Keratinocyte (primary cell): Measurements from ENCODE around the gene PGS1. TPM values are rescaled to one million over a fixed set of nuclear protein-coding genes. Genes with fewer than 3 reads are reported as not detected.

Experiments
- DNase-seq: peaks from one replicate; pipeline ENCODE4 v3.0.0-alpha.2; 2011; ENCODE audit warnings: low read depth, missing footprints, low spot score
- FAIRE-seq: peaks from 2 replicates; lab custom pipeline; 2011; peaks lifted over from hg19 to GRCh38; lab: Jason Lieb, UNC
- H2AFZ ChIP-seq: 2 replicates; pipeline ENCODE4 v1.6.0; 2012; ENCODE audit warnings: low read length, control low read depth, inconsistent platforms; ENCODE audit not compliant: control insufficient read depth
- H3K27ac ChIP-seq: 2 replicates; pipeline ENCODE4 v1.5.1; 2011; ENCODE audit warnings: low read length; ENCODE audit not compliant: control insufficient read depth, insufficient read depth
- H3K27me3 ChIP-seq: 3 replicates; pipeline ENCODE4 v1.6.0; 2011; ENCODE audit warnings: low read length; ENCODE audit not compliant: control insufficient read depth, insufficient read depth; ENCODE audit errors: extremely low read depth
- H3K36me3 ChIP-seq, 2 experiments: 2 replicates in 1 of 2; 3 replicates in 1 of 2; pipeline ENCODE4 v1.5.1; 2011; ENCODE audit warnings: low read length in 2 of 2, mild to moderate bottlenecking in 1 of 2; ENCODE audit not compliant: control insufficient read depth in 2 of 2, insufficient read depth in 2 of 2; ENCODE audit errors: extremely low read depth in 1 of 2
- H3K4me1 ChIP-seq: 3 replicates; pipeline ENCODE4 v1.5.1; 2011; ENCODE audit warnings: low read length; ENCODE audit not compliant: control insufficient read depth, insufficient read depth; ENCODE audit errors: extremely low read depth
- H3K4me2 ChIP-seq: 3 replicates; pipeline ENCODE4 v1.6.0; 2011; ENCODE audit warnings: low read depth, low read length; ENCODE audit not compliant: control insufficient read depth, insufficient read depth; ENCODE audit errors: extremely low read depth
- H3K4me3 ChIP-seq, 3 experiments: fragments of 200-600 bp in 1 of 3; sonication (generic) in 1 of 3; 2 replicates in 2 of 3; 3 replicates in 1 of 3; pipeline ENCODE4 v1.5.1; 2011 to 2016; ENCODE audit warnings: low read length in 3 of 3, mild to moderate bottlenecking in 3 of 3, control low read depth in 2 of 3, inconsistent platforms in 1 of 3, low read depth in 1 of 3, mixed read lengths in 1 of 3, mixed run types in 1 of 3, moderate library complexity in 1 of 3; ENCODE audit not compliant: control insufficient read depth in 2 of 3, insufficient read depth in 2 of 3; ENCODE audit errors: extremely low read depth in 1 of 3
- H3K79me2 ChIP-seq: 2 replicates; pipeline ENCODE4 v1.6.0; 2012; ENCODE audit warnings: low read length; ENCODE audit not compliant: control insufficient read depth, insufficient read depth
- H3K9ac ChIP-seq: 3 replicates; pipeline ENCODE4 v1.6.0; 2011; ENCODE audit warnings: low read length; ENCODE audit not compliant: control insufficient read depth, insufficient read depth; ENCODE audit errors: extremely low read depth
- H3K9me1 ChIP-seq: 3 replicates; pipeline ENCODE4 v1.6.0; 2011; ENCODE audit warnings: low read length; ENCODE audit not compliant: control insufficient read depth, insufficient read depth; ENCODE audit errors: extremely low read depth
- H3K9me3 ChIP-seq: 2 replicates; pipeline ENCODE4 v1.5.1; 2012; ENCODE audit warnings: low read depth, low read length; ENCODE audit not compliant: control insufficient read depth
- H4K20me1 ChIP-seq: 3 replicates; pipeline ENCODE4 v1.6.0; 2011; ENCODE audit warnings: low read length; ENCODE audit not compliant: control insufficient read depth, insufficient read depth; ENCODE audit errors: extremely low read depth
- EZH2 ChIP-seq: IDR thresholded peaks from one replicate; pipeline ENCODE4 v1.6.1; 2012; ENCODE audit warnings: inconsistent platforms, mild to moderate bottlenecking, low read length, moderate library complexity
- dilution Hi-C: fragments of 300-500 bp; cut with MboI; formaldehyde crosslinking; loops from one replicate; pipeline ENCODE4 v1.7.0; 2020; ENCODE audit warnings: low sequenced_read_pairs; ENCODE audit not compliant: extremely low pct_ligation_motif_present
- polyA plus RNA-seq, 5 experiments: library from polyadenylated mRNA; depleted of rRNA in 3 of 5; stranded (reverse) in 3 of 5; stranded (forward) in 1 of 5; unstranded in 1 of 5; fragments of >200 nt; gene quantifications; 1 replicate in 1 of 5; 2 replicates in 3 of 5; 3 replicates in 1 of 5; pipeline versions ENCODE4 v1.2.1 to v1.2.3, GENCODE V29; 2011 to 2012; ENCODE audit warnings: missing spikeins in 2 of 5, low read depth in 1 of 5, low replicate concordance in 1 of 5
- TF ChIP-seq, protein P1 (sequence below), 3 experiments: IDR thresholded peaks in 1 of 3; conservative IDR thresholded peaks in 1 of 3; optimal IDR thresholded peaks in 1 of 3; 2 replicates in 2 of 3; 3 replicates in 1 of 3; pipeline versions ENCODE3 to v1.5.1; 2011; ENCODE audit warnings: low read length in 3 of 3, mild to moderate bottlenecking in 3 of 3, moderate library complexity in 2 of 3, control low read depth in 1 of 3, inconsistent platforms in 1 of 3; ENCODE audit not compliant: insufficient read depth in 2 of 3; ENCODE audit errors: extremely low read depth in 1 of 3

The PGS1 gene
- polyA plus RNA-seq, 1 donor (not counting 4 experiments of a cell fraction or from before 2014, with no cell fraction given): 19.6 TPM

DNA sequence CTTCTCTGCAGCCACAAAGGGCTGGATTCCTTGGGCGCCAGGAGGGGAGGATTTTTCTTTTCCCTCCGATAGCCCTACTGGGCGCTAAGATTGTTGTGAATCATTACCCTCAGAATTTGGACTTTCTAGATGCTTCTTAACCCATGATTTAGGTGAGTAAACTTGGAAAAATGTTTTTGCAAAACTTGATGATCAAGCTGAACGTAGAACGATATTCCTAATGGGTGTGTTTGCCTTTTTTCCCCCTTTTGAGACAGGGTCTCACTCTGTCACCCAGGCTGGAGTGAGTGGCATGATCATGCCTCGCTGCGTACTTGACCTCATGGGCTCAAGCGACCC is 43.8 kb downstream of the PGS1 start:
- peaks cover 27 to 45% of the 10 kb centered on the region in 2 experiments for H3K36me3 ChIP-seq

DNA sequence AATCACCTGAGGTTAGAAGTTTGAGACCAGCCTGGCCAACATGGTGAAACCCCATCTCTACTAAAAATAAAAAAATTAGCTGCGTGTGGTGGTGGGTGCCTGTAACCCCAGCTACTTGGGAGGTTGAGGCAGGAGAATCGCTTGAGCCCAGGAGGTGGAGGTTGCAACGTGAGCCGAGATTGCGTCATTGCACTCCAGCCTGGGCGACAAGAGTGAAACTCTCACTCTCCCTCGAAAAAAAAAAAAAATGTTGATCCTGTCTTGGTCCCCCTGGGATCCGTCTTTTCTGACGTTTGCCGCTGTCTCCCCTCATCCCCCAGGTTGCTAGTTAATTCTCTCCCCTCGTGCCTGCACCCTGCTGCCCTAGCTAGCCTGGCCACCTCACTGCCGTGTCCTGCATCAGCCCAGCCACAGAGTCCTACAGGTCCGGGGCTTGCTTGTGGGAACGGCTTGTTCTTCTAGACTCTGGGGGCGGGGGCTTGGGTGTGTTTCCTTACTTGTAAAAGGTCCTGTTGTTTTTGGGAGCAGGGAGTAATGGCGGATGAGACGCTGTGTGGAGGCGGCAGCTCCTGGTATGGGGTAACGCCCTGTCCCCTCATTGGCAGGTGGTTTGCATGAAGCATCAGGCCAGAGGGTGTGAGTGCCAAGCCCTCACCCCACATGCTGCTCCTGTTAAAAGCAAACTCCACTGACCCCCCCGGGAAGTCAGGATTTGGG is 44.6 kb downstream of the PGS1 start:
- no peak for DNase-seq
- H3K36me3 ChIP-seq: peaks cover 24 to 42% of the 10 kb centered on the region in 2 experiments

More for the DNA sequence above, 43.8 kb downstream of the PGS1 start:
- H4K20me1 ChIP-seq: no peaks in the 10 kb centered on the region
- H3K79me2 ChIP-seq: peaks cover 2% of the 10 kb centered on the region
- no peak overlapping the region for H3K4me2 ChIP-seq
- H3K27me3 ChIP-seq: no peaks in the 10 kb centered on the region
- TF ChIP-seq, protein P1, sequence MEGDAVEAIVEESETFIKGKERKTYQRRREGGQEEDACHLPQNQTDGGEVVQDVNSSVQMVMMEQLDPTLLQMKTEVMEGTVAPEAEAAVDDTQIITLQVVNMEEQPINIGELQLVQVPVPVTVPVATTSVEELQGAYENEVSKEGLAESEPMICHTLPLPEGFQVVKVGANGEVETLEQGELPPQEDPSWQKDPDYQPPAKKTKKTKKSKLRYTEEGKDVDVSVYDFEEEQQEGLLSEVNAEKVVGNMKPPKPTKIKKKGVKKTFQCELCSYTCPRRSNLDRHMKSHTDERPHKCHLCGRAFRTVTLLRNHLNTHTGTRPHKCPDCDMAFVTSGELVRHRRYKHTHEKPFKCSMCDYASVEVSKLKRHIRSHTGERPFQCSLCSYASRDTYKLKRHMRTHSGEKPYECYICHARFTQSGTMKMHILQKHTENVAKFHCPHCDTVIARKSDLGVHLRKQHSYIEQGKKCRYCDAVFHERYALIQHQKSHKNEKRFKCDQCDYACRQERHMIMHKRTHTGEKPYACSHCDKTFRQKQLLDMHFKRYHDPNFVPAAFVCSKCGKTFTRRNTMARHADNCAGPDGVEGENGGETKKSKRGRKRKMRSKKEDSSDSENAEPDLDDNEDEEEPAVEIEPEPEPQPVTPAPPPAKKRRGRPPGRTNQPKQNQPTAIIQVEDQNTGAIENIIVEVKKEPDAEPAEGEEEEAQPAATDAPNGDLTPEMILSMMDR (optimal IDR thresholded peaks at IDR 0.05 in 1 of 3, IDR thresholded peaks at IDR 0.05 in 1 of 3, conservative IDR thresholded peaks at IDR 0.05 in 1 of 3; ENCODE audit: extremely low read depth in 1 of 3, insufficient read depth in 2 of 3, low read length in 3 of 3): no peak
- no peak for TF ChIP-seq EZH2
- H3K4me1 ChIP-seq: no peaks in the 10 kb centered on the region
- no peak for DNase-seq
- H3K27ac ChIP-seq: no peak overlapping the region
- no peak overlapping the region for H3K9ac ChIP-seq
- no peak overlapping the region for H3K4me3 ChIP-seq
- no peak overlapping the region for H2AFZ ChIP-seq
- no peaks in the 10 kb centered on the region for H3K9me1 ChIP-seq
- FAIRE-seq: no peak
- H3K9me3 ChIP-seq: no peaks in the 10 kb centered on the region
- dilution Hi-C loops: no loop called here

More for the DNA sequence above, 44.6 kb downstream of the PGS1 start:
- Histone ChIP-seq H3K4me2 (no peak overlapping the region), H3K9me3 (no peaks in the 10 kb centered on the region), H4K20me1 (no peaks in the 10 kb centered on the region), H3K27ac (no peak overlapping the region), H3K4me3 (no peak overlapping the region), H3K9ac (no peak overlapping the region), H3K9me1 (no peaks in the 10 kb centered on the region), H3K4me1 (no peaks in the 10 kb centered on the region), H3K27me3 (no peaks in the 10 kb centered on the region), H3K79me2 (no peaks in the 10 kb centered on the region), H2AFZ (no peak overlapping the region)
- TF ChIP-seq, protein P1 (optimal IDR thresholded peaks at IDR 0.05 in 1 of 3, IDR thresholded peaks at IDR 0.05 in 1 of 3, conservative IDR thresholded peaks at IDR 0.05 in 1 of 3; ENCODE audit: extremely low read depth in 1 of 3, insufficient read depth in 2 of 3, low read length in 3 of 3): no peak
- TF ChIP-seq EZH2: no peak
- dilution Hi-C loops: no loop called here
- no peak for FAIRE-seq
